Right lung (tissue), 5 donors: Measurements from ENCODE around the gene BABAM1. TPM values are rescaled to one million over a fixed set of nuclear protein-coding genes. Genes with fewer than 3 reads are reported as not detected.
"Not testable (repeated sequence)": the region's sequence is repeated elsewhere in the genome, so short reads cannot be mapped to it uniquely, and the experiment has no call there.

ENCODE experiments used
- DNase-seq, 2 donors: peaks; one replicate each; pipeline ENCODE4 v3.0.0-alpha.2; 2013
- polyA plus RNA-seq, 5 donors: library from polyadenylated mRNA; unstranded; fragments of 120-200 nt; gene quantifications; one replicate each; pipeline versions ENCODE4 v1.2.1 to v1.2.3, GENCODE V29; 2013; ENCODE audit warnings: inconsistent platforms in 1 of 5, low replicate concordance in 1 of 5; ENCODE audit not compliant: insufficient read length in 5 of 5, insufficient read depth in 1 of 5

BABAM1 gene
- polyA plus RNA-seq, 5 donors: 103 to 116 (median 106) TPM

DNA sequence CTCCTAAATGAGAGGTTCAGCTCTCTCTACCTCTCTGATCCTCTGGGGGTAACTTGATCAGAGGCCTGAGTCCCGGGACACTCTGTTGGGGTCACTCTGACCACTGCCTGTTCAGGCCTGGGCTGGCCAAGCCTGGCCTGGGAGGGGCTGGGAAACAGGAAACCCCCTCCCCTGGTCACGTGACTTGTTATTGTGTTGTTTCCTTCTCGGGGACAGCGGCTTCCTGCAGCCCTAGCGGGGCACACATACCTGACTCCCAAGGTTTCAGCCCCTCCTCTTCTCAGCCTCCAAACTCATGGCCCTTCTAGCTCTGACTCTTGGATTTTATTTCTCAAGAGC is 2.6 kb upstream of the BABAM1 start, which contains the start of gene USHBP1:
TSS of gene USHBP1 (minus strand) at position 105 of the 339 bp plus-strand sequence. CDS start 446 bp downstream, outside the sequence.
- DNase-seq: no peak

DNA sequence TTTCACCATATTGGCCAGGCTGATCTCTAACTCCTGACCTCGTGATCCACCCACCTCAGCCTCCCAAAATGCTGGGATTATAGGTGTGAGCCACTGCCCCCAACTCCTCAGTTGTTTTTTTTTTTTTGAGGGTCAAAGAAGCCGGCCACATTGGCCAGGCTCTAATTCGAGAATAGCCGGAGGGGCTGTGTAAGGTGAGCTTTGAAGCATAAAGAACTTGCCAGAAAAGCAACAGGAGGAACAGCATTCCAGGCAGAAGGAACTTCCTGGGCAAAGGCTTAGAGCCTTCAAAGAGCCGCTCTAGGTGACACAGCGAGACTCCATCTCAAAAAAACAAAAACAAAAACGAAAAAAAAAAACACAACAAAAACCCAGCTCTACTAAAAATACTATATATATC is 1.2 kb upstream of the BABAM1 start:
- DNase-seq: no peak

DNA sequence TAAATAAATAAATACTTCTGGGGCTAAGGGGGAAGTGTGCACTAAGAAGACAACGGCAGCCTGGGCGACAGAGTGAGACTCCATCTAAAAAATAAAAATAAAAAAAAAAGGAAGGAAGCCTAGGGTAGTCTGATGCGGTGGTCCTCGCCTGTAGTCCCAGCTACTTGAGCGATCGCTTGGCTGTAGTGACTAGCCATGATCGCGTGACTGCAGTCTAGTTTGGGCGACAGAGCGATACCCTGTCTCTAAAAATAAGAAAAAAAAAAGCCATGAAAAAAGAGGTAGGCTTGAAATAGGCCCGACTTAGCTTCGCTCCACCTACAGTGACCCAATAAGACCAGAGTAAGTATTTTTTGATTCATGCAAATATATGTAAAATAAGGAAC is 661 bp upstream of the BABAM1 start:
- no peak for DNase-seq

DNA sequence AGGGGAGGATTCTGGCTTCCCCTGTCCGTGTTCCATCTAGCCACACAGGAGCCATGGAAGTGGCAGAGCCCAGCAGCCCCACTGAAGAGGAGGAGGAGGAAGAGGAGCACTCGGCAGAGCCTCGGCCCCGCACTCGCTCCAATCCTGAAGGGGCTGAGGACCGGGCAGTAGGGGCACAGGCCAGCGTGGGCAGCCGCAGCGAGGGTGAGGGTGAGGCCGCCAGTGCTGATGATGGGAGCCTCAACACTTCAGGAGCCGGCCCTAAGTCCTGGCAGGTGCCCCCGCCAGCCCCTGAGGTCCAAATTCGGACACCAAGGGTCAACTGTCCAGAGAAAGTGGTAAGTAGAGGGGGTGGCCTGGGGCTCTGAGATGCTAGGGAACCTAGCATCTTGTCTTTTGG is 1.5 kb downstream of the BABAM1 start:
- no peak for DNase-seq

DNA sequence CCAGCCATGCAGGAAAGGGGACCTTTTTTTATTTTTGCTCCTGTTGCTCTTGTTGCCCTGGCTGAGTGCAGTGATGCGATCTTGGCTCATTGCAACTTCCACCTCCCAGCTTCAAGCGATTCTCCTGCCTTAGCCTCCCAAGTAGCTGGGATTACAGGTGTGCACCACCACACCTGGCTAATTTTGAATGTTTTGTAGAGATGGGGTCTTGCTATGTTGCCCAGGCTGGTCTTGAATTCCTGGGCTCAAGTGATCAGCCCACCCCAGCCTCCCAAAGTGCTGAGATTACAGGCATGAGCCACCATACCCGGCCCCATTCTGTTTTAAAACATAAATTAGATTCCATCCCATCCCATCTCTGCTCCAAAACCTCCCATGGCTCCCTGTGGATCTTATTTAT is 7.6 kb downstream of the BABAM1 start:
- DNase-seq: not testable (repeated sequence)

DNA sequence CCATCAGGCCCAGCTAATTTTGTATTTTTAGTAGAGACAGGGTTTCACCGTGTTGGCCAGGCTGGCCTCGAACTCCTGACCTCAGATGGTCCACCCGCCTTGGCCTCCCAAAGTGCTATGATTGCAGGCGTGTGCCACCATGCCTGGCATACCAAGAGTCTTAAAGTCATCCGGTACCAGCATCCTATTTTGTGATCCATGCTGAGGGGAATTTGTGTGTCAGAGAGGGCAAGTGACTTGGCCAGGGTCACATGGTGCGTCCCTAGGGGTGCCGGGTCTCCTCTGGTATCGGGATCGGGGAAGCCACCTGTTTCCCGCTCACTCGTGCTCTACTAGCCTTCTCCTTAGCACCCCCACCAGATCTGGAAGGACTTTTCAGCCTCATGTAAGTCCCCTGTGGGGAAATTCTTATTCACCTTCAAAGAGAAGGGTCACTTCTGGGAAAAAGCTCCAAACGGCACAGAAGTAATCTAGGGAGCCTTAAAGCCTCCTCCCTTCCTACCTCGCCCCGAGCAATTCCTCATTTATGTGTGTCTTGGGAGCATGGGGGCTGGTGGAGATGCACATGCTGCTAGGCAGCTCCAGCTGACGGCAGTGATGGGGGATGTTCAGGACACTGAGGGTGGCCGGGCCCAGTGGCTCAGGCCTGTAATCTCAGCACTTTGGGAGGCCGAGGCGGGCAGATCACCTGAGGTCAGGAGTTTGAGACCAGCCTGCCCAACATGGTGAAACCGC is 8.4 kb downstream of the BABAM1 start:
- no peak for DNase-seq

DNA sequence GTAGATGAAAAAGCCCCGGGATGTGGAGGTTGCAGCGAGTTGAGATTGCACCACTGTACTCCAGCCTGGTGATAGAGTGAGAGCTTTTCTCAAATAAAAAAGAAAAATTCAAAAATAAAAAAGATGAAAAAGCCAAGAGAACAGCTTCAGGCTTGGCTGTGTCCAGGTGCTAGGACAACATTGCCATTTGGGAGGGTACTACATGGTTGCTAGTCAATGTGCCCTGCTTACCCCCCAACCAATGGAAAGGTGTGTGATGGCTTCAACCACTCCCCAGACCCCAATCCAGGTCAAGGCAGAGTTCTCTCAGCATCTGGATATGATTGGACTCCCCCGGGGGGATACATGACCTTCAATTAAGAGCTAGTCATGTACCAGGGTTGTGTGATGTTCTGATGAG is 12.2 kb downstream of the BABAM1 start:
- no peak for DNase-seq

DNA sequence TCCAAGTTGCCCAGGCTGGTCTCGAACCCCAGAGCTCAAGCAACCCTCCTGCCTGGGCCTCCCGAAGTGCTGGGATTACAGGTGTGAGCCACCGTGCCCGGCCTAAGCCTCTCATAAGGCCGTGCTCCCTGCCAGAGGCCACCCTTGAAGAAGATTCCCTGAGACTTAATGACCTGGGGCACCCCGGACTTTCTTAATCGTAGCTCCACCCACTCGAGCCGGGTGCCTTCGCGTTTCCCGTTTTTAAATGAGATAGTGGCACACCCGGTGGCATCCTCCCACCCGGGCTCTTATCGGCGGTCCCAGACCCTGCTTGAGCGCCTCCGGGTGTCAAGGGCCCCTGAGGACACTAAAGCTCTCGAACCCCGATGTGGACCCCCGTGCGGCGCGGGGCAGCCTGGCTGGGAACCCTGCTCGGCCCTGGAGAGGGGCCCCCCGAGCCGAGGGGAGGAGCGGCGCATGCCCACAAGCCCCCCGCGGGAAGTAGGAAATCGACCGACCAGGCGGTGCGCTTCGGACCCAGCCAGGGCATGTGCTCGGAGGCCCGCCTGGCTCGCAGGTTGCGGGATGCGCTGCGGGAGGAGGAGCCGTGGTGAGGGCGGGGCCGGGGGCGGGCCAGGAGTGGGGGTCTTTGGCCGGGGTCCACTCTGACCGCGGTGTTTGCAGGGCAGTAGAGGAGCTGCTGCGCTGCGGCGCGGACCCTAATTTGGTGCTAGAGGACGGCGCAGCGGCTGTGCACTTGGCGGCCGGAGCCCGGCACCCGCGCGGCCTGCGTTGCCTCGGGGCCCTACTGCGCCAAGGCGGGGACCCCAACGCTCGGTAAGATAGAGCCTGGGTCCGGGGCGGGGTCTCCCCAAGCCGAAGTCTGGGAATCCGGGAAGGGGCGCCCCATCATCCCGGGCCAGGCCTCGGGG is 14.4 kb downstream of the BABAM1 start, which contains the start of gene ANKLE1:
TSS of gene ANKLE1 (plus strand) at position 511 of the 914 bp plus-strand sequence. CDS start at position 531, 20 bp downstream.
- DNase-seq: no peak

DNA sequence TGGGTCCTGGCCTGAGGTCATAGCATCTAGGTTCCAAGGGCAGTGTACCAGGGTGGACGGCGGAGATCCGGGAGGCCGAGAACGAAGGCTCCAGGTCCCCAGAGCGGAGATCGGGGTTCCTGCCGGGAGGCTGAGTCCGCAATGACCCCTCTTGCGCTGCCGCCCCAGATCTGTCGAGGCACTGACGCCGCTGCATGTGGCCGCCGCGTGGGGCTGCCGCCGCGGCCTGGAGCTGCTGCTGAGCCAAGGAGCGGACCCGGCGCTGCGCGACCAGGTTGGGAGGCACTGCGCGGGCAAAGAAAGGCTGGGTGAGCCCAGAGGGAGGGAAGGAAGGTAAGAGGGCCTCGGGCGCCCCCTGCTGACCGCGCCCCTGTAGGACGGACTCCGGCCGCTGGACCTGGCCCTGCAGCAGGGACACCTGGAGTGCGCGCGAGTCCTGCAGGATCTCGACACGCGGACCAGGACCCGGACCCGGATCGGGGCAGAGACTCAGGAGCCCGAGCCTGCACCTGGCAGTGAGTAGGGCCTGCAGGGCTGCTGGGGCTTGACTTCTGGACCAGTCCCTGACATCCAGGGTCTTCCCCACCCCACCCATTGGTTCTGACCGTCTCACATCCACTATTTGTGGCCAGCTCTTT is 15.4 kb downstream of the BABAM1 start:
- peak; percentile 61 to 74 for DNase-seq

DNA sequence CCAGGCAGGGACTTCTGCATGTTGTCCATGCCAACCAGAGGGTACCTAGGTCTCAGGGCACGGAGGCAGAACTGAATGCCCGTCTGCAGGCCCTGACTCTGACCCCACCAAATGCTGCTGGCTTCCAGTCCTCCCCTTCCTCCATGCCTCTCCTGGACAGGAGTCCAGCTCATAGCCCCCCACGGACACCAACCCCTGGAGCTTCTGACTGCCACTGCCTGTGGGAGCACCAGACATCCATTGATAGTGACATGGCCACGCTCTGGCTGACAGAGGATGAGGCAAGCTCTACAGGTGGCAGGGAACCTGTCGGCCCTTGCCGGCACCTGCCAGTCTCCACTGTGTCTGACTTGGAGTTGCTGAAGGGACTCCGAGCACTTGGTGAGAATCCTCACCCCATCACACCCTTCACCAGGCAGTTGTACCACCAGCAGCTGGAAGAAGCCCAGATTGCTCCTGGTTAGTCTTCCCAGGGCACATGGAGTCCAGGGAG is 16.3 kb downstream of the BABAM1 start:
- no peak for DNase-seq

DNA sequence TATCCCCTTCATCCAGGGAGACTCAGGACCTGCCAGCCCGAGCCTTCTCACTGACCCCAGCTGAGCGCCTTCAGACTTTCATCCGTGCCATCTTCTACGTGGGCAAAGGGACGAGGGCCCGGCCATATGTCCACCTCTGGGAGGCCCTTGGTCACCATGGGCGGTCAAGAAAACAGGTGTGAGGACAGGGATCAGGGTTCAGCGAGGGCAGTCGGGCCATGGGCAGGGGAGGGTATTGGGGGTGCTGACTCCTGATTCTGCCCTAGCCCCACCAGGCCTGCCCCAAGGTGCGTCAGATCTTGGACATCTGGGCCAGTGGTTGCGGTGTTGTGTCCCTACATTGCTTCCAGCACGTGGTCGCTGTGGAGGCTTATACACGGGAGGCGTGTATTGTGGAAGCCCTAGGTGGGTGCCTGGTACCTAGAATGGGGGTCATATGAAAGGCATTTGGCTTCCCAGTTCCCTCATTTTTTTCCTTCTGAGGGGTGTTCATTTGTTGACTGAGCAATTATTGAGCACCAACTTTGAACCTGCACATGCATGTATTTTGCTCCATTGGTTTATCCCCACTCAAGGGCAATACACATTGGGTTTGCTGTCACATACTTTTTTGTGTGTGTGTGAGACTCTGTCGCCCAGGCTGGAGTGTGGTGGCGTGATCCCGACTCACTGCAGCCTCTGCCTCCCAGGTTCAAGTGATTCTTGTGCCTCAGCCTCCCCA is 18.3 kb downstream of the BABAM1 start:
- no peak for DNase-seq

DNA sequence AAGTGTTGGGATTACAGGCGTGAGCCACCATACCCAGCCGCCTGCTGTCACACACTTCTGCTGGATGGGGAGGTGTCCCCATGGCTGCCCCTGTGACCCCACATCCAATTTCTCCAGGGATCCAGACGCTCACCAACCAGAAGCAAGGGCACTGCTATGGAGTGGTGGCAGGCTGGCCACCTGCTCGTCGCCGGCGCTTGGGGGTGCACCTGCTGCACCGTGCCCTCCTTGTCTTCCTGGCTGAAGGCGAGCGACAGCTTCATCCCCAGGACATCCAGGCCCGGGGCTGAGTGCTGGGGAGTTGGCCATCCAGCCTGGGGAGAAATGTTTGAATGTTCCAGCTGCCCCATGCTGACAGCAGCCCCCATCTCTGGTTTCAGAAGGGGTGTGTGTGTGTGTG is 19.0 kb downstream of the BABAM1 start:
- no peak for DNase-seq

DNA sequence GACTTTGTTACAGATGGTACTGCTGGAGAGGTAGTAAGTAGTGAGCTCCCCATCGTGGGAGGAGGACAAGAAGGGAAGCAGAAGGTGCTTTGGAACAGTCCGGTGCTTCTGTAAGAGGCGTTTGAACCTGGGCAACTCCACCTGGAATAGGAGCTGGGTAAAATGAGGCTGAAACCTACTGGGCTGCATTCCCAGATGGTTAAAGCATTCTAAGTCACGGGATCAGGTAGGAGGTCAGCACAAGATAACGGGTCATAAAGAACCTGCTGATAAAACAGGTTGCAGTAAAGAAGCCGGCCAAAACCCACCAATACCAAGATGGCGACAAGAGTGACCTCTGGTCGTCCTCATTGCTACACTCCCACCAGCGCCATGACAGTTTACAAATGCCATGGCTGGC is 19.5 kb downstream of the BABAM1 start:
- no peak for DNase-seq

DNA sequence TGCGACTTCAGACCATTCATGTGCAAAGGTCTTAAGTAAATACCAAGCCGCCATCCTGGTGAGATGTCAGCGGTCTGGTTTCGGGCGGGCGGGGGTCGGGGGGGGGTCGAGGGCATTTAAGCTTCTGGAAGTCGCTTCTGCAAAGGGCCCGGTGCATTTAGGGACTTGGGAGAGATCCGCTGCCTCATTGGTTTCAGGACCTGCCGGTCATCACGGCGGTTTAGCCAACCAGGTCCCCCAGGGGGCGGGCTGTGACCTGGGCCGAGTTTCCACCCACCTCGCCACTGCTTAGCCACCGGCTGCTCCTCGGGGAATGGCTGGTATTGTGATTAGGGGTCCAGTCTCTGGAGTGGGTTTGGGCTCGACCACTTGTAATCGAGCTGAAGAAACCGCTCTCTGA is 22.2 kb downstream of the BABAM1 start:
- DNase-seq: peak; percentile 9 to 26

DNA sequence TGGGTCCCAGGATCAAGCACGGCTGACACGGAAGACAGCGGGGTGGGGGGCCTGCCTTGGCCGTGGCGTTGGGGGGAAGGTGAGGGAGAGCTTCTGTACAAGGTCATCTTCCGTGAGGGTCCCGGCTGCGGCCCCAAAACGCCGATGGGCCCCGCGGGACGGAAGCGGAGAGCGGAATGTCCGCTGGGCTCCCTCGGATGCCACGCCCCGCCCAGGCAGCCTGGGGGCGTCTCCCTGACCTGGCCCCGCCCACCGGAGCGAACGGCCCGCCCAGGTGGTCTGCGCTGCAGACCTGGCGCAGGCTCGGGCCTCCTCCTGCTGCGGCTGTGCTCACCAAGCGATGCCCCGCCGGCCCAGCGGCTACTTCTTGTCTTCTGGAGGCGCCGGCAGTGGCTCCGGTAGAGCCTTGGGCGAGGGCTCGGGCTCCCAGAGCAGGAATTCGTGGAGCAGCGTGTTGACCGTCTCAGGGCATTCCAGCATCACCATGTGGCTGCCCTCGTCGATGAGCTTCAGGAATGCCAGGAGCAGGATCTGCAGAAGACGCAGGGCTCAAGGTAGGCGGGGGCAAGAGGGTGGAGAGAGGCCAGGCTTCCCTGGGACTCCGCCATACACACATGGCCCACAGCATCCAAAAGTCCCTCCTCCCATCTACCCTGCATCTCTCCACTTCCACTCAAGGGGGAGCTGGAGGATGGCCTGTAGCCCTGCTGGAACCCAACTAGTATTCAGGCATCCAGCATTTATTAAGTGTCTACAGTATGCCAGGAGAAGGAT is 25.2 kb downstream of the BABAM1 start:
- DNase-seq: peak; percentile 61 to 62

DNA sequence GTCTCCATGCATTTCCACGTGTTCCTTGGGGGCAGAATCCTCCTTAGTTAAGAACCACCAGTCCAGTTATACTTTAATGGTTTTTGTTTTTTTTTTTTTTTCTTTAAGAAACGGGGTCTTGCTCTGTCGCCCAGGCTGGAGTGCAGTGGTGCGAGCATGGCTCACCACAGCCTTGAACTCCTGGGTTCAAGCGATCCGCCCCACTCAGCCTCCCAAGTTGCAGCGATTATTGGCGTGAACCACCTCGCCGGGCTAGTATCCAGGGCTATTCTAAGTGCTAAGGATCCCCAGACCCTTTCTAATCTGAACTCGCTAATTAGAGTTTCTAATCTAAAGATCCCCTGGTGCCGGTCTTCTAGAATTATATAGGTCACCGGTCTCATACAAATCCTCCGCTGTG is 26.4 kb downstream of the BABAM1 start:
- no peak for DNase-seq

DNA sequence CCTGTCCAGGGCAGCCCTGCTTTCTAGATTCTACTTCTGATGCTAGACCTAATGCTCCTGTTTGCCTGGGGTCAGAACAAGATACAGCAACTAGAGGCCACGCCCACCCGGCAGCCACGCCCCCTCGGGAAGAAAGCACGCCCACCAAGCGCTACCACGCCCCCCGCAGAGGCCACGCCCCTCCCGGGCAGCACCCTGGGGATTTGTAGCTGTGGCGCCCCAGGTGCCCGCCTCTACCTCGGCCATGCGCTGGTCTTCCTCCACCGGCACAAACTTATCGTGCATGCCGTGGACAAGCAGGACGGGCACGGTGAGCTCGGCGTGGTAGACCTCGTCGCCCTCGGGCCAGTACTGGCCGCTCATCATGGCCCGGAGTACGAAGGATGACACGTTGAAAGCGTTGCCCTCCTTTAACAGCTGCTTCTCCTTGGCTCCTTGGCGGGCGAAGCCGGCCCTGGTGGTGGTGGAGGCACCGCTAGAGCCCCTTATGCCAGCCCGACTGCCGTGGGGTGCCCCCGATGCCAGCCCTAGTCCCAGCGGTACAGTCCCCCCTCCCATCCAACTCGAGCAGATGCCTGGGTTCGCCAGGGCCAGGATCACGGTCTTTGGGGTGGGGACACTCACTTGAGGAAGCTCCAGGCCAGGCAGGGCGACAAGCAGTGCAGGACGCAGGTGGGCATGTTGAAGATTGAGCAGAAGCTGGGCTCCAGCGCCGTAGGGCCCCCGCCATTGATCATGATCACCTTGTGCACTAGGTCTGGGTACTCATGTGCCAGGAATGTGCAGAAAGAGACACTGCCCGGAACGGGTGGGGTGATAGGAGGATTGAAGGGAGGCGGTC is 27.0 kb downstream of the BABAM1 start:
- no peak for DNase-seq

DNA sequence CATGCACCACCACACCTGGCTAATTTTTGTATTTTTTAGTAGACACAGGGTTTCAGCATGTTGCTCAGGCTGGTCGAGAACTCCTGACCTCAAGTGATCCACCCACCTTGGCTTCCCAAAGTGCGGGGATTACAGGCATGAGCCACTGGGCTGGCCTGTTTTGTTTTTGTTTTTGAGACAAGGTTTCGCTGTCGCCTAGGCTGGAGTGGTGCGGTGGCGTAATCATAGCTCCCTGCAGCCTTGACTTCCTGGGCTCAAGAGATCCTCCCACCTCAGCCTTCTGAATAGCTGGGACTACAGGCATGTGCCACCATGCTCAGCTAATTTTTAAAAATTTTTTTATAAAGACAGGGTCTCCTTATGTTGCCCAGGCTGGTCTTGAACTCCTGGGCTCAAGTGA is 28.3 kb downstream of the BABAM1 start:
- DNase-seq: not testable (repeated sequence)

DNA sequence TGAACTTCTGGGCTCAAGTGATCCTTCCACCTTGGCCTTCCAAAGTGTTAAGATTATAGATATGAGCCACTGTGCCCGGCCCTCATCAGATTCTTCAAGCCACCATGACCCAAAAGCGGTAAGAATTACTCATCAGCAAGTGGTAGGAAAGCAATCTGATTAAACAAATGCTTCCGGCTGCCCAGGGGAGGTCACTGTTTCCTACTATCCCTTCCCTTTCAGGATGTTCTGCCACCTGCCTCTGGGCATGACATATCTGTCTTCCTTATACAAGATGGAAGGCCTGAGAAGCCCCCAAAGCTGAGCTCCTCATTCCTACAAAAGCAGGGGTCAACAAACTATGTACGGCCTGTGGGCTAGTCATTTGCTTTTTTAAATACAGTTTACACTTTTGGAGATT is 29.0 kb downstream of the BABAM1 start:
- DNase-seq: no peak

DNA sequence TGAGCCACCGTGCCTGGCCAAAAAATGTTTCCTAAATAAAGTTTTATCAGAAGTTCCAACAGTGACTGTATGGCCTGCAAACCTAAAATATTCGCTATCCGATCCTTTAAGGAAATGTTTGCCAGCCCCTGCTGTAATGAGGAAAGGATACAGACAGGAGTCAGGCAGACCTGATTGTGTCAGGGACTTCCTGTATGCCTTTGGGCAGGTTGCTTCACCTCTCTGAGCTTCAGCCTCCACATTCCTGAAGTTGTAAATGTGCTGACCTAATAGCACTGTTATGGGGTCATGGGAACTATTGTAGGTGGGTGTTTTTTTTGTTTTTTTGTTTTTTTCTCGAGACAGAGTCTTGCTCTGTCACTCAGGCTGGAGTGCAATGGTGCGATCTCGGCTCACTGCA is 29.7 kb downstream of the BABAM1 start:
- DNase-seq: no peak
